Measurements from ENCODE around the gene PPP1R1A. TPM values are rescaled to one million over a fixed set of nuclear protein-coding genes. Genes with fewer than 3 reads are reported as not detected.

Gene PPP1R1A
- total and polyA plus RNA-seq, 12 donors = 39.4 to 378 (median 56.5) TPM

- ATAC-seq (no peak), DNase-seq (no peak)
- 68 to 71% methylated on average over 5 of the region's 5 CpGs for WGBS, 2 donors
- no peaks in the 10 kb centered on the region for H3K9me3 ChIP-seq
- intact Hi-C loops (cut with DNase I) = no loop called here
- peaks cover 0 to 86% (median 0%) of the 10 kb centered on the region in 9 donors for H3K36me3 ChIP-seq
- no peak overlapping the region for H3K4me3 ChIP-seq
- H3K27me3 ChIP-seq = peaks cover 0 to 18% (median 4%) of the 10 kb centered on the region in 7 donors
- H3K4me1 ChIP-seq = no peaks in the 10 kb centered on the region
- H3K27ac ChIP-seq = no peak overlapping the region
- TF ChIP-seq, protein P1, sequence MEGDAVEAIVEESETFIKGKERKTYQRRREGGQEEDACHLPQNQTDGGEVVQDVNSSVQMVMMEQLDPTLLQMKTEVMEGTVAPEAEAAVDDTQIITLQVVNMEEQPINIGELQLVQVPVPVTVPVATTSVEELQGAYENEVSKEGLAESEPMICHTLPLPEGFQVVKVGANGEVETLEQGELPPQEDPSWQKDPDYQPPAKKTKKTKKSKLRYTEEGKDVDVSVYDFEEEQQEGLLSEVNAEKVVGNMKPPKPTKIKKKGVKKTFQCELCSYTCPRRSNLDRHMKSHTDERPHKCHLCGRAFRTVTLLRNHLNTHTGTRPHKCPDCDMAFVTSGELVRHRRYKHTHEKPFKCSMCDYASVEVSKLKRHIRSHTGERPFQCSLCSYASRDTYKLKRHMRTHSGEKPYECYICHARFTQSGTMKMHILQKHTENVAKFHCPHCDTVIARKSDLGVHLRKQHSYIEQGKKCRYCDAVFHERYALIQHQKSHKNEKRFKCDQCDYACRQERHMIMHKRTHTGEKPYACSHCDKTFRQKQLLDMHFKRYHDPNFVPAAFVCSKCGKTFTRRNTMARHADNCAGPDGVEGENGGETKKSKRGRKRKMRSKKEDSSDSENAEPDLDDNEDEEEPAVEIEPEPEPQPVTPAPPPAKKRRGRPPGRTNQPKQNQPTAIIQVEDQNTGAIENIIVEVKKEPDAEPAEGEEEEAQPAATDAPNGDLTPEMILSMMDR (IDR thresholded peaks at IDR 0.05) = no peak
Observed at GRCh38 chr12:54541751-54542290, 46.6 kb downstream of the PPP1R1A start.

DNA sequence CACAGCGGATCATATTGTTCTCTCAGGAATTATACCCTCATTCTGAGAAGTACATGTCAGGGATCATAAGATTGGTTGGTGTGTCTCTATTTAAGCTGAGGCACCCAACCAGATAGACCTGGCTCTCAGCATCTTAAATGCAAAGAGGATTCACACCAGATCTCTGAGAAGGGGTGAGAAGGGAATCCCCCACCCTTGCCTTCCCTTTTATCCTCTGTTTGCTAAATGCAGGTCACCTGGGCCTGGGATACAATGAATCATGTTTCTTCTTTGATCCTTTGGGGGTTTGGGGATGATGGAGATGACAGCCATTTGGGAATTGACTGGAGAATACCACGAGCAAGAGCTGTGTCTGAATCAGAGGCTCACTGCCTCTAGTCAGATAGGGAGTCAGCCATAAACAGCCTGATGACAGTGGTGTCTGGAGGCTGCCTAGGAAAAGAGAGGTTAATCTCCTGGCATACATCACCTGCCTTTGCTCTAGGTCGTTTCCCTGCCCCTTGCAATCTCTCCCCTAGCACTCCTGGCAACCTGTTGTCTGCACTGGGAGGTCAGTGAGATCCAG lies 50.2 kb downstream of the PPP1R1A start:
- Histone ChIP-seq H3K4me1 (no peaks in the 10 kb centered on the region), H3K27me3 (peaks cover 0 to 14% (median 7%) of the 10 kb centered on the region in 7 donors), H3K4me3 (no peak overlapping the region), H3K36me3 (peaks cover 0 to 100% (median 0%) of the 10 kb centered on the region in 9 donors), H3K27ac (no peak overlapping the region), H3K9me3 (no peaks in the 10 kb centered on the region)
- WGBS, 2 donors = 53 to 57% methylated on average over 3 of the region's 3 CpGs
- ATAC-seq = no peak
- TF ChIP-seq, protein P1 (IDR thresholded peaks at IDR 0.05) = no peak
- intact Hi-C loops (cut with DNase I) = no loop called here
- DNase-seq = no peak

DNA sequence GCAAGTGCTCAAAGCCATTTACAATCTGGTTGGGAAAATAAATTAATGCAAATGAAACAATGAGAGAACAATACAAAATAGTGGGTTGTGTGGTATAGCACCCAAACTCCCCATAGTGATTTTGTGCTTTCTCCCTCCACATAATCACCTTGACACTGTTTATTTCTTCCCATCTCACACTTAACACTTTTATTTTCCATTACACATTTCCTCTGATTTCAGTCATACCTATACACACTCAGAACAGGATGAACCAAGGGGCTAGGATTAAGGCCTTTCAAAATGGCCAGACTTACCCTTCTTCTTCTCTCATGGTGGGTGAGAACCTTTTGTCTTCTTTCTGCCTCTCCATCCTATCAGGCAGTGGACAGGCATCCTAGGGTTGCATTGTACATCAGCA lies 53.0 kb downstream of the PPP1R1A start:
- TF ChIP-seq, protein P1 (IDR thresholded peaks at IDR 0.05) = no peak
- Histone ChIP-seq H3K27me3 (peaks cover 0 to 29% (median 11%) of the 10 kb centered on the region in 7 donors), H3K27ac (no peak overlapping the region), H3K9me3 (no peaks in the 10 kb centered on the region), H3K36me3 (peaks cover 0 to 100% (median 0%) of the 10 kb centered on the region in 9 donors), H3K4me1 (no peaks in the 10 kb centered on the region), H3K4me3 (no peak overlapping the region)
- ATAC-seq (no peak), DNase-seq (no peak)
- intact Hi-C loops (cut with DNase I) = no loop called here

DNA sequence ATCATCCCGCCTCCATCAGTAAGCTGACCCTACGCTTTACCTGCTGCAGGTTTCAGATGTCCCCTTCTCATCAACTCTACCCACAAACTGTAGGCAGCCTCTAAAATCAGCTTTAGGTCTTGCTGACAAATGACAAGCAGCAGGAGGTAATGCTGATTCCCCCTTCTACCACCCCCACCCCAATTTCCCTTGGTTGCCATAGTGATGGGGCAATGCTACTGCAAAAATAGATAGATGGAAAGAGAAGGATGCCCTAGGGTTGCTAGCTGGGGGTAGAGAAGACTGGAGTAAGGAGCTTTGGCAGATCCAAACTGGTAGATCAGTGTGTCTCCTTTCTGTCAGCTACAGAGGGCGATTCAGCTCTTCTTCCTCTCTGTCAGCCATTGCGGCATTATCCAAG lies 58.9 kb downstream of the PPP1R1A start:
- H3K36me3 ChIP-seq = peaks cover 0 to 100% (median 0%) of the 10 kb centered on the region in 9 donors
- WGBS, 2 donors = 84 to 85% methylated on average over 4 of the region's 4 CpGs
- H3K4me1 ChIP-seq = peaks cover 0 to 11% (median 0%) of the 10 kb centered on the region in 9 donors
- no peaks in the 10 kb centered on the region for H3K9me3 ChIP-seq
- TF ChIP-seq, protein P1 (IDR thresholded peaks at IDR 0.05) = no peak
- H3K27me3 ChIP-seq = peaks cover 0 to 37% (median 21%) of the 10 kb centered on the region in 7 donors
- H3K4me3 ChIP-seq = no peak overlapping the region
- ATAC-seq (no peak), DNase-seq (no peak)
- no peak overlapping the region for H3K27ac ChIP-seq
- intact Hi-C loops (cut with DNase I) = no loop called here

Other genes starting within 250 kb of the PPP1R1A start
- gene GPR84, start 224.2 kb downstream of the PPP1R1A start, total RNA-seq = 1 to 10 TPM in 1 of 10 donors, under 1 TPM in 3, not detected in 6; 0.15 to 2.9 (median 0.25) TPM
- gene GPR84, start 224.2 kb downstream of the PPP1R1A start, polyA plus RNA-seq = under 1 TPM in 1 of 2 donors, not detected in 1; 0.45 TPM
- gene ZNF385A, start 203.9 kb downstream of the PPP1R1A start, total RNA-seq = 10 to 100 TPM in 2 of 10 donors, 1 to 10 TPM in 8; 3.8 to 19.1 (median 4.8) TPM
- 10 to 100 TPM in 1 of 2 donors, 1 to 10 TPM in 1; 8.1 to 10.5 TPM for gene ZNF385A, start 203.9 kb downstream of the PPP1R1A start, polyA plus RNA-seq
- 10 to 100 TPM; 35.7 to 86.1 (median 48.8) TPM for gene ITGA5, start 169.4 kb downstream of the PPP1R1A start, total RNA-seq
- gene ITGA5, start 169.4 kb downstream of the PPP1R1A start, polyA plus RNA-seq = 100 to 1,000 TPM in 1 of 2 donors, 10 to 100 TPM in 1; 31.9 to 154 TPM
- under 1 TPM in 2 of 10 donors, not detected in 8; 0.38 to 0.65 TPM for gene GTSF1, start 115.1 kb downstream of the PPP1R1A start, total RNA-seq
- gene GTSF1, start 115.1 kb downstream of the PPP1R1A start, polyA plus RNA-seq = under 1 TPM in 1 of 2 donors, not detected in 1; 0.07 TPM
- gene NCKAP1L, start 90.9 kb downstream of the PPP1R1A start, total RNA-seq = 10 to 100 TPM in 2 of 10 donors, 1 to 10 TPM in 8; 1.4 to 33.8 (median 2.7) TPM
- 1 to 10 TPM; 1.7 to 2.3 TPM for gene NCKAP1L, start 90.9 kb downstream of the PPP1R1A start, polyA plus RNA-seq
- gene PDE1B, start 39.1 kb downstream of the PPP1R1A start, total RNA-seq = 1 to 10 TPM in 8 of 10 donors, under 1 TPM in 2; 0.79 to 8.1 (median 1.9) TPM
- gene PDE1B, start 39.1 kb downstream of the PPP1R1A start, polyA plus RNA-seq = 1 to 10 TPM; 4.7 to 5.3 TPM
- gene LACRT, start 46.2 kb upstream of the PPP1R1A start, total RNA-seq = not detected
- gene LACRT, start 46.2 kb upstream of the PPP1R1A start, polyA plus RNA-seq = not detected
- gene DCD, start 59.7 kb upstream of the PPP1R1A start, total RNA-seq = not detected
- not detected for gene DCD, start 59.7 kb upstream of the PPP1R1A start, polyA plus RNA-seq